T-cell (primary cell): ENCODE measurements around the gene RAP1GAP2. TPM values are rescaled to one million over a fixed set of nuclear protein-coding genes. Genes with fewer than 3 reads are reported as not detected.

Source experiments
- ATAC-seq, 4 experiments: fragments of 200-7000 bp in 3 of 4; fragments of 150-1000 bp in 1 of 4; cut with Tn5 transposase; replicated peaks in 1 of 4; 1 replicate in 3 of 4; 2 replicates in 1 of 4; pipeline ENCODE4 v1.10.0; 2021; ENCODE audit warnings: moderate library complexity in 3 of 4, mild to moderate bottlenecking in 2 of 4, moderate number of reproducible peaks in 1 of 4
- CTCF ChIA-PET, 2 donors: fragments of 300-600 bp; sonication (Branson Sonifier 250); formaldehyde crosslinking; loops; one replicate each; lab custom pipeline; 2022; ENCODE audit warnings: antibody characterized with exemption in 2 of 2; lab: Charles Lee
- POLR2A ChIA-PET, 2 donors: fragments of 300-600 bp; sonication (Branson Sonifier 250); formaldehyde crosslinking; loops; one replicate each; lab custom pipeline; 2022; ENCODE audit warnings: antibody characterized with exemption in 2 of 2; lab: Charles Lee
- DNase-seq, 35 experiments: peaks; one replicate each; pipeline versions ENCODE4 v3.0.0 to v3.0.0-alpha.2; 2013 to 2023
- H3K27ac ChIP-seq: one replicate; pipeline ENCODE4 v1.5.1; 2013; ENCODE audit warnings: low read length
- H3K27me3 ChIP-seq, 2 experiments: replicated peaks in 1 of 2; 1 replicate in 1 of 2; 2 replicates in 1 of 2; pipeline versions ENCODE4 v1.6.1 to v1.7.0; 2013; ENCODE audit warnings: low read length in 1 of 2, mixed read lengths in 1 of 2; ENCODE audit not compliant: control insufficient read depth in 2 of 2, insufficient read depth in 2 of 2; ENCODE audit errors: extremely low read depth in 1 of 2
- H3K36me3 ChIP-seq, 2 donors: 1 replicate in 1 of 2; 2 replicates in 1 of 2; pipeline versions ENCODE4 v1.6.1 to v1.7.0; 2013; ENCODE audit warnings: low read length in 1 of 2; ENCODE audit not compliant: control insufficient read depth in 2 of 2, insufficient read depth in 1 of 2; ENCODE audit errors: extremely low read depth in 1 of 2
- H3K4me1 ChIP-seq, 2 experiments: 1 replicate in 1 of 2; 2 replicates in 1 of 2; pipeline versions ENCODE4 v1.6.1 to v1.7.0; 2013; ENCODE audit warnings: low read length in 2 of 2, mixed read lengths in 1 of 2; ENCODE audit not compliant: insufficient read depth in 2 of 2, control insufficient read depth in 1 of 2; ENCODE audit errors: extremely low read depth in 1 of 2
- H3K4me3 ChIP-seq, 2 donors: 1 replicate in 1 of 2; 2 replicates in 1 of 2; pipeline versions ENCODE4 v1.5.1 to v1.7.0; 2013; ENCODE audit warnings: mild to moderate bottlenecking in 2 of 2, low read length in 1 of 2, moderate library complexity in 1 of 2; ENCODE audit not compliant: control insufficient read depth in 1 of 2; ENCODE audit errors: extremely low read depth in 1 of 2
- H3K9me3 ChIP-seq: 2 replicates; pipeline ENCODE4 v1.7.0; 2013
- H3K27ac Mint-ChIP-seq, 2 donors: one replicate each; pipeline ENCODE4 v1.8.0; 2020 to 2021; ENCODE audit warnings: mild to moderate bottlenecking in 2 of 2, mixed read lengths in 2 of 2
- H3K27me3 Mint-ChIP-seq, 2 donors: one replicate each; pipeline ENCODE4 v1.8.0; 2021 to 2022; ENCODE audit warnings: mixed read lengths in 2 of 2
- H3K36me3 Mint-ChIP-seq: one replicate; pipeline ENCODE4 v1.8.0; 2021; ENCODE audit warnings: mixed read lengths
- H3K4me1 Mint-ChIP-seq, 3 donors: one replicate each; pipeline ENCODE4 v1.8.0; 2020 to 2022; ENCODE audit warnings: mixed read lengths in 3 of 3, mild to moderate bottlenecking in 1 of 3
- H3K4me3 Mint-ChIP-seq, 3 donors: one replicate each; pipeline ENCODE4 v1.8.0; 2020 to 2022; ENCODE audit warnings: mild to moderate bottlenecking in 3 of 3, mixed read lengths in 3 of 3, moderate library complexity in 3 of 3
- H3K9me3 Mint-ChIP-seq, 3 donors: one replicate each; pipeline ENCODE4 v1.8.0; 2020 to 2022; ENCODE audit warnings: mixed read lengths in 3 of 3
- WGBS: methylation state at CpG from one replicate; pipeline ENCODE4 v1.1.5; 2013; ENCODE audit warnings: missing lambda C conversion rate; ENCODE audit not compliant: insufficient coverage; 5-methylcytosine and 5-hydroxymethylcytosine counted together
- total RNA-seq, 35 experiments: library from RNA in 6 of 35; stranded (reverse) in 6 of 35; fragments of 120-200 nt in 1 of 35; gene quantifications; one replicate each; pipeline versions ENCODE4 v1.2.1 to v1.2.4 and lab custom pipeline; 2013 to 2026

Gene RAP1GAP2
- total RNA-seq, 5 donors from 2014 or later (not counting 1 experiment from before 2014, with no cell fraction given): 8.0 to 77.7 (median 13.3) TPM

DNA sequence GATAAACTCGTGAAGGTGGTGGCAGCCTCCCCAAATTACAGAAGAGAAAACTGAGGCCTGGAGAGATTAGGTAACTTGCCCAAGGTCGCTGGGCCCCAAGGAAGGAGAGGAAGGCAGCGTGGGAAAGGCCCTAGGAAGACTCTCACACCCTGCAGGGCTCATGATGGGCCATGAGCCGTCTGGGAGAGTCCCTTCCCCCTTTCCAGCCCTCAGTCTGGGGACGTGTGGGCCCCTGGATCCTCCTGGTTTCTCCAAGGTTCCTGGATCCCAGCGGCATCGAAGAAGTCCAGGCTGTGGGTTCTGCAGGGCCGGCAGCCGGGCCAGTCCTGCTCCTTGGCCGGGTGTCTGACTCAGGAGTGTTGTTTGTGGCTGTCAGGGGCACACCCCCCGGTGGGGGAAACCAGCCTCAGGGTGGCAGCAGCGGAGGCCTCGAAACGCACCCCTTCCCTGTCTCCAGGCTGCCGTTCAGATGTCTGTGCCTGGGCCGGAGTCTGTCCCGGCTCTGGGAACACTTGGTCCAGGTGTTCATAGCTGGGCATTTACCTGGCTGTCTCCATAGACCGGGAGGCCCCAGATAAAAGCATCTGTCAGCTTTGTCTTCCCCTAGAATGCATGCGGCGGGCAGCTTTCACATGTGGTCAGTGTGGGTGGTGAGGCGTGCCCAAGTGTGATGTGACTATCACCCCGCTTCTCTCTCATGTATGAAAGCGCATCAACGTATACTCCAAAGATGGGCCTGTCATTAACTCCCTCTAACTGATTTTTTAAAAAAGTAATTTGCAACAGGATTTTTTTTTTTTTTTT lies 3.7 kb upstream of the RAP1GAP2 start:
- peaks cover 0 to 6% of the 10 kb centered on the region in 2 experiments for H3K27me3 ChIP-seq
- ATAC-seq: peak in 2 of 4 experiments; percentile 25 to 45
- ChIA-PET POLR2A (interaction anchor here (0.7 kb wide), 2 partner anchors 87 to 446 kb away, joined by 4 to 11 read pairs; no protein-coding TSS in a partner anchor), CTCF (interaction anchor here (1.1 to 1.8 kb wide), 3 partner anchors 10 to 36 kb away, joined by 3 to 18 read pairs (median 5); no protein-coding TSS in a partner anchor)
- Mint-ChIP-seq H3K9me3 (no peaks in the 10 kb centered on the region), H3K4me1 (peaks cover 64 to 72% (median 72%) of the 10 kb centered on the region in 3 donors), H3K4me3 (peak overlapping the region; percentile 22 to 90 (median 31)), H3K36me3 (no peaks in the 10 kb centered on the region), H3K27me3 (no peaks in the 10 kb centered on the region), H3K27ac (peak overlapping the region in 1 of 2 donors; percentile 52)
- peak overlapping the region; percentile 11 to 23 for H3K4me3 ChIP-seq
- peaks cover 36 to 74% of the 10 kb centered on the region in 2 experiments for H3K4me1 ChIP-seq
- peak in 33 of 35 experiments; percentile 41 to 84 (median 64) for DNase-seq
- H3K36me3 ChIP-seq: no peaks in the 10 kb centered on the region
- 24% methylated on average over 13 of the region's 24 CpGs for WGBS
- H3K27ac ChIP-seq: peak overlapping the region; percentile 22
- H3K9me3 ChIP-seq: no peaks in the 10 kb centered on the region

- Histone ChIP-seq H3K27me3 (peaks cover 0 to 6% of the 10 kb centered on the region in 2 experiments), H3K4me3 (peak overlapping the region in 1 of 2 donors; percentile 0), H3K9me3 (no peaks in the 10 kb centered on the region), H3K27ac (no peak overlapping the region), H3K36me3 (peaks cover 0 to under 1% of the 10 kb centered on the region in 2 donors), H3K4me1 (peaks cover 38 to 90% of the 10 kb centered on the region in 2 experiments)
- no peaks in the 10 kb centered on the region for H3K27me3 Mint-ChIP-seq
- peak in 3 of 35 experiments; percentile 8 to 50 (median 11) for DNase-seq
- ChIA-PET CTCF (interaction anchor here (0.6 to 0.7 kb wide), 3 partner anchors 8 to 33 kb away, joined by 4 to 5 read pairs (median 4); no protein-coding TSS in a partner anchor), POLR2A (interaction anchor here in 1 of 2 donors (0.7 kb wide), 1 partner anchor 20 kb away, joined by 9 read pairs; no protein-coding TSS in a partner anchor)
- no peaks in the 10 kb centered on the region for H3K9me3 Mint-ChIP-seq
- WGBS: 92% methylated on average over 2 of the region's 6 CpGs
- no peaks in the 10 kb centered on the region for H3K36me3 Mint-ChIP-seq
- ATAC-seq: no peak
- peak overlapping the region; percentile 74 to 88 for H3K27ac Mint-ChIP-seq
- peaks cover 77 to 88% (median 87%) of the 10 kb centered on the region in 3 donors for H3K4me1 Mint-ChIP-seq
- H3K4me3 Mint-ChIP-seq: peak overlapping the region; percentile 42 to 90 (median 69)
These were observed 2.0 kb upstream of the RAP1GAP2 start for GRCh38 chr17:2794111-2794803.

- H3K4me1 ChIP-seq: peaks cover 38 to 99% of the 10 kb centered on the region in 2 experiments
- H3K36me3 Mint-ChIP-seq: peaks cover 3% of the 10 kb centered on the region
- H3K27me3 ChIP-seq: peaks cover 0 to 6% of the 10 kb centered on the region in 2 experiments
- peaks cover 86 to 96% (median 86%) of the 10 kb centered on the region in 3 donors for H3K4me1 Mint-ChIP-seq
- H3K4me3 Mint-ChIP-seq: peak overlapping the region; percentile 76 to 90 (median 81)
- no peaks in the 10 kb centered on the region for H3K9me3 Mint-ChIP-seq
- no peaks in the 10 kb centered on the region for H3K9me3 ChIP-seq
- H3K27ac ChIP-seq: no peak overlapping the region
- H3K36me3 ChIP-seq: peaks cover 0 to 7% of the 10 kb centered on the region in 2 donors
- WGBS: 29% methylated on average over 22 of the region's 28 CpGs
- no peaks in the 10 kb centered on the region for H3K27me3 Mint-ChIP-seq
- CTCF ChIA-PET: interaction anchor here in 1 of 2 donors (1.1 to 2.4 kb wide), 2 partner anchors 9 to 19 kb away, joined by 19 to 42 read pairs; no protein-coding TSS in a partner anchor
- ATAC-seq: peak in 3 of 4 experiments; percentile 1 to 3 (median 1)
- DNase-seq: peak in 1 of 35 experiments; percentile 31
- peak overlapping the region; percentile 79 to 85 for H3K4me3 ChIP-seq
- POLR2A ChIA-PET: interaction anchor here (1.1 to 1.6 kb wide), 2 partner anchors 19 kb away, joined by 5 to 6 read pairs; no protein-coding TSS in a partner anchor
- peak overlapping the region; percentile 71 to 84 for H3K27ac Mint-ChIP-seq
These were observed 636 bp upstream of the RAP1GAP2 start for GRCh38 chr17:2795441-2796163.

DNA sequence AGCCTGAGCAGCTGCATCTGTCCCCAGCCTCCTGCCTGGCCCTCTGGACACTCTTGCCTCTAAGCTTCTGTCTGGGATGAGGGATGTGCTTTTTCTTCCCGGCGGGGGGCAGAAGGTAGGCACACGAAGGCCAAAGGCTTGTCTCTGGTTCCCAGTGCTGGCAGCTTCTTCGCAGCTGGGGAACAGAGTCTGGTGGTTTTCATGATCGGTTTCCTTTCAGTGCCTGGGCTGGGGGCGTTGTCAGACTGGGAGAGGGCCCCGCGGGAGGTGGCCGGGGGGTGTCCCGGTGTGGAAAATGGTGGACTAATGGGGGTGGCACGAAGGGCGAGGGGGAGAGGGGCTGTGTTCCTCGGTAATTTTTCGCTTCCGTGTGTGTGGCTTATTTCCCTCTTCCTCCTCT lies 988 bp downstream of the RAP1GAP2 start:
- POLR2A ChIA-PET: interaction anchor here (0.5 to 1.6 kb wide), 2 partner anchors 17 to 932 kb away, joined by 3 to 5 read pairs; no protein-coding TSS in a partner anchor
- Mint-ChIP-seq H3K27me3 (no peaks in the 10 kb centered on the region), H3K27ac (peak overlapping the region; percentile 17 to 71), H3K4me1 (peaks cover 70 to 86% (median 75%) of the 10 kb centered on the region in 3 donors), H3K9me3 (no peaks in the 10 kb centered on the region), H3K4me3 (peak overlapping the region; percentile 76 to 90 (median 81)), H3K36me3 (peaks cover 9% of the 10 kb centered on the region)
- Histone ChIP-seq H3K4me1 (peaks cover 34 to 82% of the 10 kb centered on the region in 2 experiments), H3K27ac (no peak overlapping the region), H3K4me3 (peak overlapping the region; percentile 79 to 85), H3K9me3 (no peaks in the 10 kb centered on the region), H3K36me3 (peaks cover 0 to 17% of the 10 kb centered on the region in 2 donors), H3K27me3 (peaks cover 0 to 4% of the 10 kb centered on the region in 2 experiments)
- CTCF ChIA-PET: interaction anchor here (0.5 to 2.4 kb wide), 2 partner anchors 17 to 209 kb away, joined by 6 to 42 read pairs; no protein-coding TSS in a partner anchor
- WGBS: 8% methylated on average over 8 of the region's 15 CpGs
- DNase-seq: peak in 2 of 35 experiments; percentile 3 to 29
- ATAC-seq: no peak

GRCh38 chr17:2797637-2798036 lies 1.4 kb downstream of the RAP1GAP2 start:
- ChIA-PET CTCF (interaction anchor here (0.5 to 2.4 kb wide), 3 partner anchors 17 to 208 kb away, joined by 4 to 42 read pairs (median 6); no protein-coding TSS in a partner anchor), POLR2A (no interaction called here)
- H3K27me3 ChIP-seq: peaks cover 0 to under 1% of the 10 kb centered on the region in 2 experiments
- peaks cover 34 to 80% of the 10 kb centered on the region in 2 experiments for H3K4me1 ChIP-seq
- H3K27ac ChIP-seq: no peak overlapping the region
- ATAC-seq: no peak
- 78% methylated on average over 5 of the region's 11 CpGs for WGBS
- no peaks in the 10 kb centered on the region for H3K9me3 Mint-ChIP-seq
- H3K27ac Mint-ChIP-seq: peak overlapping the region; percentile 17 to 71
- no peak for DNase-seq
- peak overlapping the region; percentile 79 to 85 for H3K4me3 ChIP-seq
- peaks cover 12% of the 10 kb centered on the region for H3K36me3 Mint-ChIP-seq
- peak overlapping the region; percentile 76 to 90 (median 81) for H3K4me3 Mint-ChIP-seq
- H3K27me3 Mint-ChIP-seq: no peaks in the 10 kb centered on the region
- peaks cover 0 to 21% of the 10 kb centered on the region in 2 donors for H3K36me3 ChIP-seq
- no peaks in the 10 kb centered on the region for H3K9me3 ChIP-seq
- H3K4me1 Mint-ChIP-seq: peaks cover 70 to 82% (median 70%) of the 10 kb centered on the region in 3 donors
